NT2/D1 (cell line): ENCODE measurements around the gene GATA6.
"Not testable (repeated sequence)": the region's sequence is repeated elsewhere in the genome, so short reads cannot be mapped to it uniquely, and the experiment has no call there.

Source experiments
- SUZ12 ChIP-seq: IDR thresholded peaks from 2 replicates; pipeline ENCODE4 v1.6.1; 2011; ENCODE audit not compliant: insufficient read length, insufficient read depth; ENCODE audit errors: extremely low read depth
- YY1 ChIP-seq: IDR thresholded peaks from 2 replicates; pipeline ENCODE4 v1.6.1; 2011; ENCODE audit not compliant: insufficient read length, insufficient read depth
- ZNF274 ChIP-seq: IDR thresholded peaks from 2 replicates; pipeline ENCODE4 v1.6.1; 2011; ENCODE audit warnings: mild to moderate bottlenecking, low read depth, low read length

DNA sequence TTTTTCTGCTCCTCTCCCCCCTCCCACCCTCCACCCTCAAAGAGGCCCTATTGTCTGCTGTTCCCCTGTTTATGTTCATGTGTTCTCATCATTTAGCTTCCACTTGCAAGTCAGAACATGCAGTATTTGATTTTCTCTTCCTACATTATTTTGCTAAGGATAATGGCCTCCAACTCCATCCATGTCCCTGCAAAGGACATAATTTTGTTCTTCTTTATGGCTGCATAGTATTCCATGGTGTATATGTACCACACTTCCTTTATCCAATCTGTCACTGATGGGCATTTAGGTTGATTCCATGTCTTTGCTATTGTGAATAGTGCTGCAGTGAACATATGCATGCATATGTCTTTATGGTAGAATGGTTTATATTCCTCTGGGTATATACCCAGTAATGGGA lies 51.2 kb downstream of the GATA6 start:
- TF ChIP-seq ZNF274, YY1, SUZ12: not testable (repeated sequence)
